ENCODE measurements around the gene SMARCD1.

SMARCD1 gene

DNA sequence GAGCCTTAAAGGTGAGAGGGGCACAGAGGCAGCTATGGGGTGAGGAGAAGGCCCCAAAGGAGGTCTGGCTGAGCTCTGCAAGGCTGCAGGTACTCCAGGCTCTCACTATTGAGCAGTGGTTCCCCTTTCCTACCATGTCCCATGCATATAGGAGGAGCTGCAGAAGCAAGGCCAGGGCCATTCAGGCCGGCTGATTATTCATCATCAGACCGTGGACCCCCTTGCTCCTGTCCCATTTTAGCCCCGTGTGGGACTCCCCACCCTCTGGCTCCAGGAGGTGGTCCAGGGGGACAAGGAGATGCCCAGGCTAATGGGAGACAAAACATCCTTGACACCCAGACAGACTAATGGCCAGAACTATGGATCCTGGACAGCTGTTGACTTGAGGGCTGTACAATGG lies 21.8 kb downstream of the SMARCD1 start:
- DNase-seq: no peak
- no peak overlapping the region for H3K4me3 ChIP-seq (ENCODE audit: low read depth, low read length)
- TF ChIP-seq, protein P1, sequence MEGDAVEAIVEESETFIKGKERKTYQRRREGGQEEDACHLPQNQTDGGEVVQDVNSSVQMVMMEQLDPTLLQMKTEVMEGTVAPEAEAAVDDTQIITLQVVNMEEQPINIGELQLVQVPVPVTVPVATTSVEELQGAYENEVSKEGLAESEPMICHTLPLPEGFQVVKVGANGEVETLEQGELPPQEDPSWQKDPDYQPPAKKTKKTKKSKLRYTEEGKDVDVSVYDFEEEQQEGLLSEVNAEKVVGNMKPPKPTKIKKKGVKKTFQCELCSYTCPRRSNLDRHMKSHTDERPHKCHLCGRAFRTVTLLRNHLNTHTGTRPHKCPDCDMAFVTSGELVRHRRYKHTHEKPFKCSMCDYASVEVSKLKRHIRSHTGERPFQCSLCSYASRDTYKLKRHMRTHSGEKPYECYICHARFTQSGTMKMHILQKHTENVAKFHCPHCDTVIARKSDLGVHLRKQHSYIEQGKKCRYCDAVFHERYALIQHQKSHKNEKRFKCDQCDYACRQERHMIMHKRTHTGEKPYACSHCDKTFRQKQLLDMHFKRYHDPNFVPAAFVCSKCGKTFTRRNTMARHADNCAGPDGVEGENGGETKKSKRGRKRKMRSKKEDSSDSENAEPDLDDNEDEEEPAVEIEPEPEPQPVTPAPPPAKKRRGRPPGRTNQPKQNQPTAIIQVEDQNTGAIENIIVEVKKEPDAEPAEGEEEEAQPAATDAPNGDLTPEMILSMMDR (IDR thresholded peaks at IDR 0.05; ENCODE audit: low read depth, low read length): no peak
- no peaks in the 10 kb centered on the region for H3K9me3 ChIP-seq
- H3K27me3 ChIP-seq: no peaks in the 10 kb centered on the region
- H3K4me1 ChIP-seq: peaks cover 20% of the 10 kb centered on the region
- no peaks in the 10 kb centered on the region for H3K36me3 ChIP-seq

DNA sequence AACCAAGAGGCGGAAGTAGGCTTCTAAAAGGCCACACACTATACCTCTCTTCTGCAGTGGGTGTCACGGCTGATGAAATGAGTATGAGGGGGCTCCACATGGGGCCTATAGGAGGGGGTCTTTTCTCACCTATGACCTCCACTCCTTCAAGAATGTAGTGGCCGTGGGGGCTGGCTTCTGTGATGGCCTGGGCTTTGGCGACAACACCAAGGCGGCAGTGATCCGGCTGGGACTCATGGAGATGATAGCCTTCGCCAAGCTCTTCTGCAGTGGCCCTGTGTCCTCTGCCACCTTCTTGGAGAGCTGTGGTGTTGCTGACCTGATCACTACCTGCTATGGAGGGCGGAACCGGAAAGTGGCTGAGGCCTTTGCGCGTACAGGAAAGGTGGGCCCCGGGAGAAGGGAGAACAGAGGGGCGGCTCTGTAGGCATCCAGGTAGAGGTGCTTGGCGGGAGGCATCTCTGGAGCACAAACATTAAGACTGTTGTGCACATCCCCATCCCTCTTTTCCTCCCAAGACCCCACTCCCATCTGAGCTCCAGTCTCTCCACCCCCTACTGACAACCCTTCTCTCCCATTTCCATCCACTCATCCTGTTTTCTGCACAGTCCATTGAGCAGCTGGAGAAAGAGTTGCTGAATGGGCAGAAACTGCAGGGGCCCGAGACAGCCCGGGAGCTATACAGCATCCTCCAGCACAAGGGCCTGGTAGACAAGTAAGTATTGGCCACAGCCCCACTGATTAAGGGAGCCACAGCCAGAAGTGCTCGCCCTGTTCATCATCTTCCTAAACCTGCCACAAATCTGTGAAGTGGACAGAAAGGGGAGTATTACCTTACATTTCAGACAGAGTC lies 22.5 kb downstream of the SMARCD1 start:
- TF ChIP-seq, protein P1 (IDR thresholded peaks at IDR 0.05; ENCODE audit: low read depth, low read length): no peak
- H3K9me3 ChIP-seq: no peaks in the 10 kb centered on the region
- peaks cover 20% of the 10 kb centered on the region for H3K4me1 ChIP-seq
- no peaks in the 10 kb centered on the region for H3K36me3 ChIP-seq
- H3K27me3 ChIP-seq: no peaks in the 10 kb centered on the region
- DNase-seq: no peak
- H3K4me3 ChIP-seq (ENCODE audit: low read depth, low read length): no peak overlapping the region

DNA sequence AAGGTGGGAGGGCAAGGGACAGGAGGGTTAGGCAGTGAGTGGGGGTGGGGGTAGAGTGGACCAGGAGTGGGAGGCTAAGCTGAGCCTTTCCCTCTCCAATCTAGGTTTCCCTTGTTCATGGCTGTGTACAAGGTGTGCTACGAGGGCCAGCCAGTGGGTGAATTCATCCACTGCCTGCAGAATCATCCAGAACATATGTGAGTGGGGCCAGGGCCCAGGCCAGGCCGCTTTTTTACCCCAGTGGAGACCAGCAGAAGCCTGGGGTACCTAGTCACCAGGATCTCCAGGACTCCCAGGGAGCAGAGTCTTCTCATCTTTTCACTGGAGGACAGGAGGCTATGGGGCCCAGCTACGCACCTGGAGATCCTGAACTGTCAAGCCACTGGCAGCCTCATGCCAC lies 24.2 kb downstream of the SMARCD1 start:
- Histone ChIP-seq H3K27me3 (no peaks in the 10 kb centered on the region), H3K36me3 (no peaks in the 10 kb centered on the region), H3K4me1 (peaks cover 11% of the 10 kb centered on the region), H3K9me3 (no peaks in the 10 kb centered on the region), H3K4me3 (ENCODE audit: low read depth, low read length) (no peak overlapping the region)
- TF ChIP-seq, protein P1 (IDR thresholded peaks at IDR 0.05; ENCODE audit: low read depth, low read length): no peak
- no peak for DNase-seq

DNA sequence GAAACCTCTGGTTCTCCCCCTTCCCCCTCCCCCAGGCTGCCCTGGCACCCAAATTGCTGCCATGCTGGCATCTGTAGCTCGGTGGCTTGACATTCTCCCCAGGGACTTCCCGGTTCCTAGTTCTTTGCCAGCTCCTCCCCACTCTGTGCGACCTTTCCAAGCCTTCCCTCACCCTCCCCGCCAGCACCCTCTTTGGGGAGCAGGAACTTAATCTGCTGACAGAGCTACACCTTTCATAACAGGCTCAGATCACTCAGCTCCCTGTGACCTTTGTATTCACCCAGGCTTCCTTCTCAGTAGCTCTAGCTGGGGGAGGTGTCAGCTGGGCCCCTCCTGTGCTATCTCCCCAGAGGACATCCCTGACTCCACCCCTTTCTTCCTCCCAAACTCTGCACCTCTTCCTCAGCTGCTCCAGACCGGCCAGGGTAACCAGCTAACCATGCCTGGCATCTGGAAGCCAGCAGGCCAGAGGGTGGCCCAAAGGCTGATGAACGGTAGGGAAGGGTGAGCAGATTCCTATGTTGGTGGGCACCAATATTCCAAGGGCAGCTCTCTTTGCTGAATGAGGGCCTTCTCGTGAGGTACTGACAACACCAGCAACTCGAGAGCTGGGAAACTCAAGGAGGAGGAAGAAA lies 25.1 kb downstream of the SMARCD1 start:
- DNase-seq: no peak
- H3K4me1 ChIP-seq: peaks cover 11% of the 10 kb centered on the region
- H3K27me3 ChIP-seq: no peaks in the 10 kb centered on the region
- no peaks in the 10 kb centered on the region for H3K36me3 ChIP-seq
- H3K4me3 ChIP-seq (ENCODE audit: low read depth, low read length): no peak overlapping the region
- no peaks in the 10 kb centered on the region for H3K9me3 ChIP-seq
- TF ChIP-seq, protein P1 (IDR thresholded peaks at IDR 0.05; ENCODE audit: low read depth, low read length): no peak

DNA sequence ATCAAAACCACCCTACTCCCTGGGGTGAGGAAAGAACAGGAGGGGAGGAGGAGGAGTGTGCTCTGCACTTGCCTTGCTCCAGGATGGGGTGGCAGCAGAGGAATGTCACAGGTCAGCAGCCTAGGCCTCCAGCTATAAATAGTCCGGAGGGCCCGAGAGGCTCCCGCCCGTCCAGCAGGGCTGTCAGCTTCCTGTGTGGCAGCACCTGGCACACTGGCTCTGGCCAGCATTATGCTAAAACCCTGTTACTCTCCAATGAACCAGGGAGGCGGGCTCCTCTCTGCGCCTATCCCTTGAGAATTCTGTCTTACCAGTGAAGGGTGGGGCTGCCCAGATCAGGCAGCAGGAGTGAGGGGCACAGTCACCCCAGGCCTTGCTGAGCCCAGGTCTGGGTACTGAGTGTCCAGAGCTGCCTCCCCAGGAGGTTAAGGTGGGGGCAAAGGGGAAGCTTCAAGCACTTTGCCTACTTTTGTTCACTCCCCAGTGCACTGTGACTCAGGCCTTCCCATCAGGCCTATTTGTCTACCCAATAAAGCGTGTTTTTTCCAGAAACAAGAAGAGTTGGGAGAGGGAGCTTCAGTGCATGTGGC lies 25.7 kb downstream of the SMARCD1 start:
- no peaks in the 10 kb centered on the region for H3K9me3 ChIP-seq
- TF ChIP-seq, protein P1 (IDR thresholded peaks at IDR 0.05; ENCODE audit: low read depth, low read length): no peak
- peak; percentile 36 for DNase-seq
- no peaks in the 10 kb centered on the region for H3K27me3 ChIP-seq
- H3K4me1 ChIP-seq: peaks cover 11% of the 10 kb centered on the region
- H3K4me3 ChIP-seq (ENCODE audit: low read depth, low read length): peak overlapping the region; percentile 55
- peaks cover 3% of the 10 kb centered on the region; the same call in 1 of the 2 replicates for H3K36me3 ChIP-seq

DNA sequence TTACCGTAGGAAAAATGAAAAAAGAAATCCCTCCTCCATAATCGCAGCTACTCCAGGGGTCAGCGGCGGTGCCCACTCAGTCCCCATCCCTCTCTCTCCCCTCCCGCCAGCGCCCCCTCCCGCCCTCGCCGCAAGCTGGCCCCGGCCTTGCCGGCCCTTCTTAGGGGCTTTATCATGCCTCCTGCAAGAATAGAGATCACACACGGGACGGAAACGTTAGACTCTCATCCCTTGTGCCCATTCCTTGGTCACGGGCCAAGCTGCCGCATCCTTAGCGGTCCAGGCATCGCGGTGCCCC lies 26.2 kb downstream of the SMARCD1 start:
- no peak for DNase-seq
- peaks cover 11% of the 10 kb centered on the region for H3K4me1 ChIP-seq
- H3K27me3 ChIP-seq: no peaks in the 10 kb centered on the region
- H3K9me3 ChIP-seq: no peaks in the 10 kb centered on the region
- TF ChIP-seq, protein P1 (IDR thresholded peaks at IDR 0.05; ENCODE audit: low read depth, low read length): no peak
- H3K36me3 ChIP-seq: peaks cover 4% of the 10 kb centered on the region; the same call in 1 of the 2 replicates
- peak overlapping the region; percentile 55 for H3K4me3 ChIP-seq (ENCODE audit: low read depth, low read length)
